ENCODE measurements around the gene EYA3.

DNA sequence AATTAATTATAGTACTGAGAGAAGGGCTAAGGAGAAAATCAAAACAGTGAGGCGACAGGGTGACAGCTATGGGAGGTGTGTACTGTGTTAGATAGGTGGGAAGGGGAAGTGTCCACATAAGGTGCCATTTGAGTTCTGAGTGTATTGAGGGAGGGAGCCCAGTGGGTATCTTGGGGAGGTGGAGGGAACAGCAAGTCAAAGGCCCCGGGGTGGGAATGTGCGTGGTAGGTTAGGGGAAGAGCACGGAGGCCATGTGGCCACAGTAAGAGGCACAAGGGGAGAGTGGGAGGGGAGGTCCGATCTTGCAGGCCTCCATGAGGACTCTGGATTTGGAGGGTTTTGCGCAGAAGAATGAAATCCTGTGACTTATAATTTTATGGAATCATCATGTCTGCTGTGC is 131.6 kb downstream of the EYA3 start:
- TF ChIP-seq, protein P1, sequence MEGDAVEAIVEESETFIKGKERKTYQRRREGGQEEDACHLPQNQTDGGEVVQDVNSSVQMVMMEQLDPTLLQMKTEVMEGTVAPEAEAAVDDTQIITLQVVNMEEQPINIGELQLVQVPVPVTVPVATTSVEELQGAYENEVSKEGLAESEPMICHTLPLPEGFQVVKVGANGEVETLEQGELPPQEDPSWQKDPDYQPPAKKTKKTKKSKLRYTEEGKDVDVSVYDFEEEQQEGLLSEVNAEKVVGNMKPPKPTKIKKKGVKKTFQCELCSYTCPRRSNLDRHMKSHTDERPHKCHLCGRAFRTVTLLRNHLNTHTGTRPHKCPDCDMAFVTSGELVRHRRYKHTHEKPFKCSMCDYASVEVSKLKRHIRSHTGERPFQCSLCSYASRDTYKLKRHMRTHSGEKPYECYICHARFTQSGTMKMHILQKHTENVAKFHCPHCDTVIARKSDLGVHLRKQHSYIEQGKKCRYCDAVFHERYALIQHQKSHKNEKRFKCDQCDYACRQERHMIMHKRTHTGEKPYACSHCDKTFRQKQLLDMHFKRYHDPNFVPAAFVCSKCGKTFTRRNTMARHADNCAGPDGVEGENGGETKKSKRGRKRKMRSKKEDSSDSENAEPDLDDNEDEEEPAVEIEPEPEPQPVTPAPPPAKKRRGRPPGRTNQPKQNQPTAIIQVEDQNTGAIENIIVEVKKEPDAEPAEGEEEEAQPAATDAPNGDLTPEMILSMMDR (IDR thresholded peaks at IDR 0.05 in 8 of 11, conservative IDR thresholded peaks at IDR 0.05 in 3 of 11), result no peak
- no peak for TF ChIP-seq POLR2AphosphoS5 (IDR thresholded peaks at IDR 0.05)
- TF ChIP-seq POLR2A (IDR thresholded peaks at IDR 0.05), result no peak
